ENCODE data around the gene TRIM44.

The TRIM44 gene

GRCh38 chr11:35814081-35814695 is 151.6 kb downstream of the TRIM44 start:
- H3K9ac ChIP-seq (ENCODE audit: insufficient read length, low read depth): no peak overlapping the region
- 0 out of 2 replicates have a peak, but pooled peaks cover 4% of the 10 kb centered on the region for H3K9me3 ChIP-seq (ENCODE audit: insufficient read depth, low read length)
- no peak overlapping the region for H3K4me3 ChIP-seq (ENCODE audit: insufficient read length, low read depth)
- no peak for DNase-seq (ENCODE audit: low read depth, low spot score)
- H3K36me3 ChIP-seq (ENCODE audit: insufficient read depth, insufficient read length, low read length): peaks cover 6% of the 10 kb centered on the region
- H3K27me3 ChIP-seq (ENCODE audit: insufficient read depth, insufficient read length): no peaks in the 10 kb centered on the region
- TF ChIP-seq ZNF274 (IDR thresholded peaks at IDR 0.05; ENCODE audit: low read depth, low read length) (no peak), YY1 (IDR thresholded peaks at IDR 0.05; ENCODE audit: insufficient read depth, insufficient read length) (no peak), SUZ12 (IDR thresholded peaks at IDR 0.05; ENCODE audit: extremely low read depth, insufficient read depth, insufficient read length) (no peak)
- H3K4me1 ChIP-seq (ENCODE audit: insufficient read depth, insufficient read length): no peaks in the 10 kb centered on the region

- Histone ChIP-seq H3K36me3 (ENCODE audit: insufficient read depth, insufficient read length, low read length) (peaks cover 2% of the 10 kb centered on the region), H3K4me3 (ENCODE audit: insufficient read length, low read depth) (no peak overlapping the region), H3K27me3 (ENCODE audit: insufficient read depth, insufficient read length) (no peaks in the 10 kb centered on the region), H3K9me3 (ENCODE audit: insufficient read depth, low read length) (0 out of 2 replicates have a peak, but pooled peaks cover 4% of the 10 kb centered on the region), H3K4me1 (ENCODE audit: insufficient read depth, insufficient read length) (no peaks in the 10 kb centered on the region), H3K9ac (ENCODE audit: insufficient read length, low read depth) (no peak overlapping the region)
- TF ChIP-seq ZNF274 (IDR thresholded peaks at IDR 0.05; ENCODE audit: low read depth, low read length) (no peak), SUZ12 (IDR thresholded peaks at IDR 0.05; ENCODE audit: extremely low read depth, insufficient read depth, insufficient read length) (no peak), YY1 (IDR thresholded peaks at IDR 0.05; ENCODE audit: insufficient read depth, insufficient read length) (no peak)
- no peak for DNase-seq (ENCODE audit: low read depth, low spot score)
Observed at GRCh38 chr11:35814720-35815305, 152.2 kb downstream of the TRIM44 start.

- H3K9me3 ChIP-seq (ENCODE audit: insufficient read depth, low read length): 0 out of 2 replicates have a peak, but pooled peaks cover 4% of the 10 kb centered on the region
- H3K4me3 ChIP-seq (ENCODE audit: insufficient read length, low read depth): no peak overlapping the region
- H3K36me3 ChIP-seq (ENCODE audit: insufficient read depth, insufficient read length, low read length): no peaks in the 10 kb centered on the region
- H3K9ac ChIP-seq (ENCODE audit: insufficient read length, low read depth): no peak overlapping the region
- H3K4me1 ChIP-seq (ENCODE audit: insufficient read depth, insufficient read length): no peaks in the 10 kb centered on the region
- no peak for DNase-seq (ENCODE audit: low read depth, low spot score)
- TF ChIP-seq YY1 (IDR thresholded peaks at IDR 0.05; ENCODE audit: insufficient read depth, insufficient read length) (no peak), ZNF274 (IDR thresholded peaks at IDR 0.05; ENCODE audit: low read depth, low read length) (no peak), SUZ12 (IDR thresholded peaks at IDR 0.05; ENCODE audit: extremely low read depth, insufficient read depth, insufficient read length) (no peak)
- H3K27me3 ChIP-seq (ENCODE audit: insufficient read depth, insufficient read length): no peaks in the 10 kb centered on the region
Observed at GRCh38 chr11:35815556-35816315, 153.2 kb downstream of the TRIM44 start.

GRCh38 chr11:35820614-35821013 is 158.0 kb downstream of the TRIM44 start:
- DNase-seq (ENCODE audit: low read depth, low spot score): no peak
- Histone ChIP-seq H3K36me3 (ENCODE audit: insufficient read depth, insufficient read length, low read length) (no peaks in the 10 kb centered on the region), H3K9ac (ENCODE audit: insufficient read length, low read depth) (no peak overlapping the region), H3K9me3 (ENCODE audit: insufficient read depth, low read length) (0 out of 2 replicates have a peak, but pooled peaks cover 4% of the 10 kb centered on the region), H3K4me3 (ENCODE audit: insufficient read length, low read depth) (no peak overlapping the region), H3K4me1 (ENCODE audit: insufficient read depth, insufficient read length) (no peaks in the 10 kb centered on the region), H3K27me3 (ENCODE audit: insufficient read depth, insufficient read length) (no peaks in the 10 kb centered on the region)
- no peak for TF ChIP-seq ZNF274 (IDR thresholded peaks at IDR 0.05; ENCODE audit: low read depth, low read length)
- TF ChIP-seq YY1 (IDR thresholded peaks at IDR 0.05; ENCODE audit: insufficient read depth, insufficient read length): no peak
- no peak for TF ChIP-seq SUZ12 (IDR thresholded peaks at IDR 0.05; ENCODE audit: extremely low read depth, insufficient read depth, insufficient read length)

GRCh38 chr11:35822815-35823495 is 160.4 kb downstream of the TRIM44 start:
- H3K4me3 ChIP-seq (ENCODE audit: insufficient read length, low read depth): no peak overlapping the region
- H3K4me1 ChIP-seq (ENCODE audit: insufficient read depth, insufficient read length): no peaks in the 10 kb centered on the region
- TF ChIP-seq SUZ12 (IDR thresholded peaks at IDR 0.05; ENCODE audit: extremely low read depth, insufficient read depth, insufficient read length) (no peak), YY1 (IDR thresholded peaks at IDR 0.05; ENCODE audit: insufficient read depth, insufficient read length) (no peak), ZNF274 (IDR thresholded peaks at IDR 0.05; ENCODE audit: low read depth, low read length) (no peak)
- DNase-seq (ENCODE audit: low read depth, low spot score): no peak
- no peaks in the 10 kb centered on the region for H3K27me3 ChIP-seq (ENCODE audit: insufficient read depth, insufficient read length)
- no peaks in the 10 kb centered on the region for H3K9me3 ChIP-seq (ENCODE audit: insufficient read depth, low read length)
- no peak overlapping the region for H3K9ac ChIP-seq (ENCODE audit: insufficient read length, low read depth)
- no peaks in the 10 kb centered on the region for H3K36me3 ChIP-seq (ENCODE audit: insufficient read depth, insufficient read length, low read length)

- H3K9me3 ChIP-seq (ENCODE audit: insufficient read depth, low read length): no peaks in the 10 kb centered on the region
- no peak overlapping the region for H3K9ac ChIP-seq (ENCODE audit: insufficient read length, low read depth)
- TF ChIP-seq YY1 (IDR thresholded peaks at IDR 0.05; ENCODE audit: insufficient read depth, insufficient read length) (no peak), SUZ12 (IDR thresholded peaks at IDR 0.05; ENCODE audit: extremely low read depth, insufficient read depth, insufficient read length) (no peak), ZNF274 (IDR thresholded peaks at IDR 0.05; ENCODE audit: low read depth, low read length) (no peak)
- DNase-seq (ENCODE audit: low read depth, low spot score): no peak
- H3K27me3 ChIP-seq (ENCODE audit: insufficient read depth, insufficient read length): no peaks in the 10 kb centered on the region
- H3K4me3 ChIP-seq (ENCODE audit: insufficient read length, low read depth): no peak overlapping the region
- no peaks in the 10 kb centered on the region for H3K4me1 ChIP-seq (ENCODE audit: insufficient read depth, insufficient read length)
- no peaks in the 10 kb centered on the region for H3K36me3 ChIP-seq (ENCODE audit: insufficient read depth, insufficient read length, low read length)
Observed at GRCh38 chr11:35823742-35824298, 161.2 kb downstream of the TRIM44 start.

Measured in NT2/D1 (cell line).